Measurements from ENCODE around the gene GPSM1.

GPSM1 gene

GRCh38 chr9:136327304-136327974 is at the start of gene GPSM1:
GPSM1 (plus strand) TSS chr9:136327539; CDS start chr9:136327696, 157 bp downstream.
- peak; percentile 13 for DNase-seq

- no peak for DNase-seq
Observed at GRCh38 chr9:136277746-136278145, 49.6 kb upstream of the GPSM1 start.

- DNase-seq: no peak
Observed at GRCh38 chr9:136278221-136278620, 49.1 kb upstream of the GPSM1 start.

- no peak for DNase-seq
Observed at GRCh38 chr9:136278894-136279293, 48.4 kb upstream of the GPSM1 start.

GRCh38 chr9:136279471-136279870 is 47.9 kb upstream of the GPSM1 start:
- no peak for DNase-seq

GRCh38 chr9:136280535-136281315 is 46.6 kb upstream of the GPSM1 start:
- DNase-seq: no peak

GRCh38 chr9:136281421-136282271 is 45.7 kb upstream of the GPSM1 start:
- DNase-seq: no peak

- DNase-seq: no peak
Observed at GRCh38 chr9:136282272-136282861, 45.0 kb upstream of the GPSM1 start.

GRCh38 chr9:136283291-136284235 is 43.8 kb upstream of the GPSM1 start:
- DNase-seq: peak; percentile 55

- no peak for DNase-seq
Observed at GRCh38 chr9:136284311-136284710, 43.0 kb upstream of the GPSM1 start.

- no peak for DNase-seq
Observed at GRCh38 chr9:136284951-136285350, 42.4 kb upstream of the GPSM1 start.

- DNase-seq: no peak
Observed at GRCh38 chr9:136285501-136286358, 41.6 kb upstream of the GPSM1 start.

GRCh38 chr9:136286359-136286986 is 40.9 kb upstream of the GPSM1 start:
- DNase-seq: no peak

GRCh38 chr9:136286987-136287379 is 40.4 kb upstream of the GPSM1 start:
- DNase-seq: no peak

GRCh38 chr9:136287960-136288753 is 39.2 kb upstream of the GPSM1 start:
- DNase-seq: no peak

- DNase-seq: no peak
Observed at GRCh38 chr9:136289651-136290507, 37.5 kb upstream of the GPSM1 start.

GRCh38 chr9:136290508-136291000 is 36.8 kb upstream of the GPSM1 start:
- no peak for DNase-seq

GRCh38 chr9:136291306-136292025 is 35.9 kb upstream of the GPSM1 start:
- DNase-seq: no peak
